MCF 10A (cell line): Measurements from ENCODE around the gene ZNF804A. TPM values are rescaled to one million over a fixed set of nuclear protein-coding genes. Genes with fewer than 3 reads are reported as not detected.

Experiments used
- BruUV-seq: library from RNA; stranded (reverse); fragments of 400-500 nt; replicated peaks from 2 replicates; lab custom pipeline; 2021; lab: Mats Ljungman, UMichigan
- CTCF ChIA-PET: fragments of 300-600 bp; sonication (Branson Sonifier 250); formaldehyde crosslinking; extraction: SDS; loops from one replicate; lab custom pipeline; 2021; ENCODE audit warnings: antibody characterized with exemption, inconsistent platforms; lab: Yijun Ruan, JAX
- POLR2A ChIA-PET: fragments of 300-600, 350-650 bp; sonication (Branson Sonifier 250); formaldehyde crosslinking; extraction: SDS; loops from one replicate; lab custom pipeline; 2020; ENCODE audit warnings: antibody characterized with exemption, inconsistent platforms; lab: Yijun Ruan, JAX
- DNase-seq: peaks from one replicate; pipeline ENCODE4 v3.0.0-alpha.2; 2018; ENCODE audit not compliant: unreplicated experiment
- H3K27ac Mint-ChIP-seq: one replicate; pipeline ENCODE4 v1.8.0; 2022; ENCODE audit warnings: mild to moderate bottlenecking, low read depth, mixed read lengths; ENCODE audit not compliant: unreplicated experiment
- H3K27me3 Mint-ChIP-seq: one replicate; pipeline ENCODE4 v1.8.0; 2022; ENCODE audit warnings: mixed read lengths; ENCODE audit not compliant: insufficient read depth, unreplicated experiment
- H3K36me3 Mint-ChIP-seq: one replicate; pipeline ENCODE4 v1.8.0; 2022; ENCODE audit warnings: mild to moderate bottlenecking, moderate library complexity, mixed read lengths; ENCODE audit not compliant: insufficient read depth, unreplicated experiment
- H3K4me1 Mint-ChIP-seq: one replicate; pipeline ENCODE4 v1.8.0; 2022; ENCODE audit warnings: mixed read lengths; ENCODE audit not compliant: insufficient read depth, unreplicated experiment
- H3K4me3 Mint-ChIP-seq: one replicate; pipeline ENCODE4 v1.8.0; 2022; ENCODE audit warnings: mild to moderate bottlenecking, moderate library complexity, mixed read lengths; ENCODE audit not compliant: unreplicated experiment
- H3K9me3 Mint-ChIP-seq: one replicate; pipeline ENCODE4 v1.8.0; 2022; ENCODE audit warnings: mixed read lengths; ENCODE audit not compliant: unreplicated experiment
- intact Hi-C: fragments of 100-400 bp; cut with micrococcal nuclease; formaldehyde crosslinking; loops from 2 replicates; pipeline ENCODE4 v1.14.1; 2022
- total RNA-seq: library from RNA; stranded (reverse); gene quantifications from 2 replicates; pipeline ENCODE4 v1.2.3, GENCODE V29; 2022
- TF ChIP-seq, protein P1 (sequence below): fragments of 200-600 bp; IDR thresholded peaks from one replicate; pipeline ENCODE4 v1.8.0; 2022; ENCODE audit warnings: antibody characterized with exemption, mild to moderate bottlenecking; ENCODE audit not compliant: unreplicated experiment

The ZNF804A gene
- total RNA-seq, 1 experiment from 2014 or later = not detected

DNA sequence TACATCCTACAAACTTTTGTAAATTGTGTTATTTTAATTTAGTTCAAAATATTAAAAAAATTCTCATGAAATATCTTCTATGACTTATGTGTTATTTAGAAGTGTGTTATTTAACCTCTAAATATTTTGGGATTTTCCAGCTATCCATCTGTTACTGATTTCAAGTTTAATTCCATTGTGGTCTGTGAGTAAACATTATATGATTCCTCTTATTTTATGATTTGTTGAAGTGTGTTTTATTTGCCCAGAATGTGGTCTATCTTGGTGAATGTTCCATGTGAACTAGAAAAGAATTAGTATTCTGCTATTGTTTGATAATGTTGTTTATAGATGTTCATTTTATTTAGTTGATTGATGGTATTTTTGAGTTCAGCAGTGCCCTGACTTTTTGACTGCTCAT lies 136.0 kb downstream of the ZNF804A start:
- no peaks in the 10 kb centered on the region for H3K27me3 Mint-ChIP-seq
- DNase-seq = no peak
- TF ChIP-seq, protein P1, sequence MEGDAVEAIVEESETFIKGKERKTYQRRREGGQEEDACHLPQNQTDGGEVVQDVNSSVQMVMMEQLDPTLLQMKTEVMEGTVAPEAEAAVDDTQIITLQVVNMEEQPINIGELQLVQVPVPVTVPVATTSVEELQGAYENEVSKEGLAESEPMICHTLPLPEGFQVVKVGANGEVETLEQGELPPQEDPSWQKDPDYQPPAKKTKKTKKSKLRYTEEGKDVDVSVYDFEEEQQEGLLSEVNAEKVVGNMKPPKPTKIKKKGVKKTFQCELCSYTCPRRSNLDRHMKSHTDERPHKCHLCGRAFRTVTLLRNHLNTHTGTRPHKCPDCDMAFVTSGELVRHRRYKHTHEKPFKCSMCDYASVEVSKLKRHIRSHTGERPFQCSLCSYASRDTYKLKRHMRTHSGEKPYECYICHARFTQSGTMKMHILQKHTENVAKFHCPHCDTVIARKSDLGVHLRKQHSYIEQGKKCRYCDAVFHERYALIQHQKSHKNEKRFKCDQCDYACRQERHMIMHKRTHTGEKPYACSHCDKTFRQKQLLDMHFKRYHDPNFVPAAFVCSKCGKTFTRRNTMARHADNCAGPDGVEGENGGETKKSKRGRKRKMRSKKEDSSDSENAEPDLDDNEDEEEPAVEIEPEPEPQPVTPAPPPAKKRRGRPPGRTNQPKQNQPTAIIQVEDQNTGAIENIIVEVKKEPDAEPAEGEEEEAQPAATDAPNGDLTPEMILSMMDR = no peak
- ChIA-PET POLR2A (no interaction called here), CTCF (no interaction called here)
- H3K4me1 Mint-ChIP-seq = no peaks in the 10 kb centered on the region
- no peaks in the 10 kb centered on the region for H3K36me3 Mint-ChIP-seq
- BruUV-seq = no TSS peak
- H3K9me3 Mint-ChIP-seq = no peaks in the 10 kb centered on the region
- intact Hi-C loops = no loop called here
- H3K27ac Mint-ChIP-seq = no peak overlapping the region
- no peak overlapping the region for H3K4me3 Mint-ChIP-seq

DNA sequence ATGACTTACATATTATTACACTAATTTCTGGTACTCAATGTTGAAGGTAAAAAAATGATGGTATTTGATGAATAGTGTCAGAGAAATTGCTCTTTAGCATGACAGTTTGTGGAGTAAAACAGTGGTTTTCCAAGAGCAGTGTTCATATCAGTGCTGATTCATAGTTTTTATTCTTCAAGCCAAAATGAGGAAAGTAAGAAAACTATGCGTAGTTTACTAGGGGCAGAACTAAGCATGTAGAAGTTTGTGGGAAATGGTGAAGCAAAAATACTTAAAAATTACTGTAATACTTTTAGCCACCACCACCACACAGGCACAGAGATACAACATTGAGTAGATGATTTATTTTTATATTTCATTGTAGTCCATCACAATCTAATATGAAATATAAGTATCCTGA lies 137.3 kb downstream of the ZNF804A start:
- no peaks in the 10 kb centered on the region for H3K9me3 Mint-ChIP-seq

DNA sequence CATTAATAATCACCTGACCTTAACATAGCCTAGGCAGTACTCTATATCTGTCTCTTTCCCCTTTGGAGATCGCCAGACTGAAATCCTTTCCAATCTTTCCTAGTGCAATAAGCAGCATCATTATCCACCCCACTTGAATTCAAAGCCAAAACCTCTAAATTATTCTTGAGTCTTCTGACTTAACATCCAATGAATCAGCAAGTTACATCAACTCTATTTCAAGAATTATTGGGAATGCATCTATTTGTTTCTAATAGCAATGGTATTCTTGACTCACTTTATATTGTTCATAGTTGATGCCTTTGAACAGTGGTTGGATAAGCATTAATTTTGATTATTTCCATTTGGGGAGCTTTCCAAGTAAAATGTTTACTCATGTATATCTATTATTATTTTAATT lies 144.8 kb downstream of the ZNF804A start:
- CTCF ChIA-PET = no interaction called here
- Mint-ChIP-seq H3K36me3 (no peaks in the 10 kb centered on the region), H3K9me3 (no peaks in the 10 kb centered on the region), H3K4me3 (no peak overlapping the region), H3K4me1 (no peaks in the 10 kb centered on the region), H3K27me3 (no peaks in the 10 kb centered on the region), H3K27ac (no peak overlapping the region)
- intact Hi-C loops = no loop called here
- TF ChIP-seq, protein P1 = no peak
- POLR2A ChIA-PET = interaction anchor here (0.7 kb wide), 1 partner anchor 35 kb away, joined by 4 read pairs; no protein-coding TSS in a partner anchor
- no TSS peak for BruUV-seq
- no peak for DNase-seq

More for the DNA sequence above, 137.3 kb downstream of the ZNF804A start:
- no peaks in the 10 kb centered on the region for H3K4me1 Mint-ChIP-seq
- no peaks in the 10 kb centered on the region for H3K27me3 Mint-ChIP-seq
- no peak overlapping the region for H3K27ac Mint-ChIP-seq
- DNase-seq = no peak
- ChIA-PET CTCF (no interaction called here), POLR2A (no interaction called here)
- H3K4me3 Mint-ChIP-seq = no peak overlapping the region
- TF ChIP-seq, protein P1 = no peak
- intact Hi-C loops = no loop called here
- no TSS peak for BruUV-seq
- no peaks in the 10 kb centered on the region for H3K36me3 Mint-ChIP-seq

DNA sequence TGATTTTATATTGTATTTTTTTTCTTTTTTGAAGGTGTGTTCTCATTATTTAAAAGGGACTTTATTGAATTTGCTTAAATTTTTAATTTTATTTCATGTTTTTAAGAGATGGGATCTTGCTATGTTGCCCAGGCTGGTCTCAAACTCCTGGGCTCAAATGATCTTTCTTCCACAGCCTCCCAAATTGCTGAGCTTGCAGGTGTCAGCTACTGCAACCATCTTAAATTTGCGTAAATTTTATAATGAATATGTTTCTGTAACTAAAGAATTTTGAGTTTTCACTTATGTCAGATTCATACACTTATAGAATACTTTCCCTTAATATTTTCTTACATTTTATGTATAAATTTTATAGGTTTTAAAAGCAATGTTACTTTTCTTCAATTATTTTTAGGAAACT lies 157.8 kb downstream of the ZNF804A start:
- DNase-seq = no peak
- Mint-ChIP-seq H3K36me3 (no peaks in the 10 kb centered on the region), H3K4me1 (no peaks in the 10 kb centered on the region), H3K27ac (no peak overlapping the region), H3K27me3 (no peaks in the 10 kb centered on the region), H3K9me3 (no peaks in the 10 kb centered on the region), H3K4me3 (no peak overlapping the region)
- TF ChIP-seq, protein P1 = no peak
- CTCF ChIA-PET = no interaction called here
- POLR2A ChIA-PET = no interaction called here
- no TSS peak for BruUV-seq
- intact Hi-C loops = no loop called here
